ENCODE data around the gene SIRT3. TPM values are rescaled to one million over a fixed set of nuclear protein-coding genes. Genes with fewer than 3 reads are reported as not detected.
A peak's percentile ranks its signal among the peaks of the same experiment; 100 is the strongest.

The SIRT3 gene
- total RNA-seq, result 5.8 and 9.6 TPM in 2 replicates

DNA sequence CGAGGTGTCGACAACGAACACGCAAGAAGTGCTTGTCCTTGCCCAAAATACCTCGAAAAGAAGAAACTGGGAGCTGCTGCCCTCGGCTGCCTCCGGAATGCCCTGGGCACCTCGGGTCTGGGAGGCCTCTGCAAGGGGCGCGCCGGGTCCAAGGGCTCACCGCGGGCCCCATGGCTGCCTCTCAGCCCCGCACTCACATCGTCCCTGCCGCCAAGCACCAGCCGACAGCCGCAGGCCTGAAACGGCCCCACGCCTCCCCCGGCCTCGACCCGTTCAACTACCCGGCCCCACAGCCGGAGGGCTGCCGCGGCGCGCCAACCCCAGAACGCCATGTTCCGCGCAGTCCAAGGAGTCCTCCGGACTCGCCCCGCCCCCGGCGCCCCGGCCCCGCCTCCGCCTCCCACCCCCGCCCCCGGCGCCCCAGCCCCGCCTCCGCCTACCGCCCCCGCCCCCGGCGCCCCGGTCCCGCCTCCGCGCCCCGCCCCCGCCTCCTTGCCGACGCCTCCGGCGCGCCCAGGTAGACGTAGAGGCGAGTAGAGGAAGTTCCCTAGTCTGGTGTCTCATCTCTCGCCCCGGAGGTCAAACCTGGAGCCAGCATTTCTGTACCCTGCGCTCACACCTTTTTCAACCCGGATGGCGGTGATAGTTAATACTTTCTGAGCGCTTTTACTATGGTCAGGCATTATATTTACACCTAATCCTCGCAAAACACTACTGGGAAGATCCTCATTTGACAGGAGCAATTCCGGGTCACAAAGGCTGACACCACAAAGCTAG is at the start of gene SIRT3:
Gene SIRT3, minus strand, starts transcription at position 346 of the 777 bp plus-strand sequence. Its CDS starts 14 bp downstream, at position 332.
- DNase-seq (ENCODE audit: low read depth in 2 of 2), result peak; percentile 22 to 83

DNA sequence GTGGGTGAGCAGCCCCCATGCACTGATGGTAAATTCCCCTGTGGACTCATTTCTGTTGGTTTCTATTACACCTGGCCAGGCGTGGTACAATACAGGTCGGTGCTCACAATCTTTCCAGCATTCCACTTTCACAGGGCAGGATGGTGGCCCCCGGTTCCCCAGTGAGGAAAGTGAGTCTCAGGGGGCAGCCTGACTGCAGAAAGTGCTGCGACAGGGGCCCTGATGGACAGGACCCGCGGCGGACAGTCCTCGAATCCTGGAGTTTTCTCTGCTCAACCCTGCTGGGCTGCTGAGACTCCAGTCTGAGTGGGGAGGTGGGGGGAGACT is 49.7 kb upstream of the SIRT3 start:
- no peak for DNase-seq (ENCODE audit: low read depth in 2 of 2)

DNA sequence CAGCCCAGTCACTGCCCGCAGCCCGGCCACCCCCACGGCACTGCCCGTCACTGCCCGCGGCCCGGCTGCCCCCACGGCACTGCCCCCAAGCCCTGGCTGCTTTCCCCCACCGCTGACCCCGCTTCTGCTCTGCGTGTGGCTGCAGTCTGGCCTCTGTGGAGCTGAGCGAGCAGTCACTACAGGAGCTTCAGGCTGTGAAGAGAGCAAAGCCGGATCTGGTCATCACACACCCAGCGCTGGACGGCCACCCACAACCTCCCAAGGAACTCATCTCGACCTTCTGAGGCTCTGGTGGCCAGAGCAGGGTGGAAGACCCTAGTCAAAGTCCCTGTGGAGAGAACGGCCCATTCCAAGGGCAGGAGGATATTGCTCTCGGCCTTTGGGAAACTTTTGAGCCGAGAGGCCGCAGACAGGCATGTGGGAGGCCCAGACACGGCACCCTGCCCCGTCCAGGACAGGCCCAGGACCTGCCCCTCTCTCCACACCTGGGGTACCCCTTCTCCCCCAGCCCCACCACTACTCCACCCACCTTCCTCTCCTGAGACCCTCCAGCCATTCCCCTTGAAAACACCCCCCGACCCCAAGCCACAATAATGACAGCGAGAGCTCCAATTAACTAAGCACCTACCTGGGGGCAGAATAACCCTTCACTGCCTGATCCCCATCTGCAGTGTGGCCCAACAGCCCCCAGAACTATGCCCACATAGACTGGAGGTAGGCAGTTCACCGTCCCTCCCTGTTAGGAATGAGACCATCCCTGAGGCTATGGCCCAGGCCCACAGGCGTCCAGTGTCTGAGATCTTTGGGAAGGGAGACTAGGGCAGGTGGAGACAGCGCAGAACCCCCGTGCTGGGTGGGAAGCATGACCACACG is 49.1 kb upstream of the SIRT3 start:
- no peak for DNase-seq (ENCODE audit: low read depth in 2 of 2)

DNA sequence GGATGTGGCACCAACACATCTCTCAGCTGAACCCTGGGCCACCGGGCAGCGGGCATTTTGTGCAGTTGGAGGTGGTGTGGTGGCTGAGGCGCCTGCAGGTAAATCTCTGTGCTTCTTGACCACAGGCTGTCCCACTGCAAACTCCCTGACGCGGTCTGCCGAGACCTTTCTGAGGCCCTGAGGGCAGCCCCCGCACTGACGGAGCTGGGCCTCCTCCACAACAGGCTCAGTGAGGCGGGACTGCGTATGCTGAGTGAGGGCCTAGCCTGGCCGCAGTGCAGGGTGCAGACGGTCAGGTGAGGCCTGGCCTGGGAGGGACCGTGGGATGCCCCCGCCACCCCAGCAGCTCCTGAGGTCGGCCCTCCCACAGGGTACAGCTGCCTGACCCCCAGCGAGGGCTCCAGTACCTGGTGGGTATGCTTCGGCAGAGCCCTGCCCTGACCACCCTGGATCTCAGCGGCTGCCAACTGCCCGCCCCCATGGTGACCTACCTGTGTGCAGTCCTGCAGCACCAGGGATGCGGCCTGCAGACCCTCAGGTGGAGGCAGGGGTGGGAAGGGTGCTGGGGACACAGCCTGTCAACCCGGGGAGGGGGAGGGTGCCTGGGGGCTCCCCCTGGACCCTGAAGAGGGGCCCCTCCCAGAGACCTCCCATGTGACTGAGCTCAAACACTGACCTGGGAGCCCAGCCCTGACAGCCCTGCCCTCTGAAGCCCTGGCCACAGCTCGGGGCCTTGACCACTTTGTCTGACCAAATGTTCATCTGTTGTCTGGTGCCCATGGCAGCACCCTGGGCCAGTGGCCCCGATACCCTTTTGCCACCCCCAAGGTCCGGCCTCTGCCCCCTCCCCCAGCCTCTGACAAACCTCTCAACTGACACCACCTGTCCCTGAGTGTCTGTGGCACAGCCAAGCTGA is 48.2 kb upstream of the SIRT3 start:
- DNase-seq (ENCODE audit: low read depth in 2 of 2), result no peak

DNA sequence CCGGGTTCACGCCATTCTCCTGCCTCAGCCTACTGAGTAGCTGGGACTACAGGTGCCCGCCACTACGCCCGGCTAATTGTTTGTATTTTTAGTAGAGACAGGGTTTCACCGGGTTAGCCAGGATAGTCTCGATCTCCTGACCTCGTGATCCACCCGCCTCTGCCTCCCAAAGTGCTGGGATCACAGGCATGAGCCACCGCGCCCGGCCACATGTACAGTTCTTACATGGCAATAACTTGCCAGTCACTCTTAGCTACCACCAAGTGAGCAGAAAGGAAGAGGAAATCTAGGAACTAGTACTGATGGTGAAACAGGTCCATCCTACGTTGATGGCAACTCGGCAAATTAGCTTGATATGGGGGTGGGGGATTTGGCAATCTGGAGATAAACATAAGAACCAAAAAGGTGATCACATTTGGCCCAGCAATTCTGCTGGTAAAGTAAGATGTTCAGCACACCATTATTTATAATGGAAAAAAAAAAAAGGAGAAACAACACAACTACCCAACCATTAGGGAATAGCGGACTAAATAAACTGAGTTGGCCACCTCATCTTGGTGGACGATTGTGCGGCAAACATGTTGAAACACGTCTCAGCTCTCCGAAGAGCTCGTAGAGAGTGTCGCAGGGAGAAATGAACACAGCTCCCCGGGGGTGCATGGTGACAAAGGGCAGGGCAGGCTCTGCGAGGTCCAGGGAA is 47.4 kb upstream of the SIRT3 start:
- no peak for DNase-seq (ENCODE audit: low read depth in 2 of 2)

DNA sequence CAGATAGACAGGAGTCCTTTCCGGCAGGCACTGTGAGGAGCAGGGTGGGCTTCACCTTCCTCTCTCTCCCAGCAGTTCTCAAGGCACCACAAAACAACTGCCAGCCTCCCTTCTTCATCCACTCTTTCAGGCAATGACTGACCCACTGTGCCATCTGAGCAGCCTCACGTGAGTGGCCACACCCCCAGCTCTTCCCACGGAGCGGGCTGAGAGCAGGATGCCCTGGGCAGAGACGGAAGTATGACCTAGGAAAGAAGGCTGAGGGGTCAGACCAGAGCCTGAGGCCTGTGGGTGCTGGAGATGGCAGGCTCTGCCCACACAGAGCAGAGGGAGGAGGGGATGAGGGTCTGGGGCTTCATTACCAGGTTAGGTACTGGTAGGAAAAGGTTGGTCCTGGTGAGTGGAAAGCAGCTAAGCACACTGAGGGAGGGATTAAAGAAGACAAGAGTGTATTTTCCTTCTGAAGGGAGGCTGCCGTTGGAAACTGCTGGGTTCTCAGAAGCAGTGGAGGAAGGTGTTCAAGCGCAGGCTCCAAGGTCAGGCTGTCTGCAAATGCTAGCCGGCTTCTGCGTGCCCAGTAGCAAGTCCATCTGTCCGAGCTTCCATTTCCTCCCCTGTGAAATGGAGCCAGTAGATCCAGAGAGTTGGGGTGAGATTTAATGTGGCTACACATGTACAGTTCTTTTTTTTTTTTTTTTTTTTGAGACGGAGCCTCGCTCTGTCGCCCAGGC is 46.7 kb upstream of the SIRT3 start:
- DNase-seq (ENCODE audit: low read depth in 2 of 2), result no peak

DNA sequence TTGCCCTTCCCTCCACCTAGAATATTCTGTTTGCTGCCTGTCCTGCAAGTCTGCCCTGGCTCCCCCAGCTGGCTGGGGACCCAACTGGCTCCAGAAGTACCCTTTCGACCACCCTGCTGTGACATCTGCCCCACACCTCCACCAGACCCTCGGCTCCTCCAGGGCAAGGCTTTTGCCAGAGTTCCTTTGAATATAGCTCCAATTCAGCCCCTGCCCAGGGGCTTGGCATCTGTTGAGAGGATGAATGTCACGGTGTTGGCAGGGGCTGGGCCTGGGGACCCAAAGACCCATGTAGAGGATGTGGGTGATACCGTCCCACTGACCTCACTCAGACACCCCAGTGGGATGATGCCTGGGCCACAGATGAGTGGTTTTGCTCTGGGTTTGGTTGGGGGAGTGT is 46.0 kb upstream of the SIRT3 start:
- DNase-seq (ENCODE audit: low read depth in 2 of 2), result no peak

DNA sequence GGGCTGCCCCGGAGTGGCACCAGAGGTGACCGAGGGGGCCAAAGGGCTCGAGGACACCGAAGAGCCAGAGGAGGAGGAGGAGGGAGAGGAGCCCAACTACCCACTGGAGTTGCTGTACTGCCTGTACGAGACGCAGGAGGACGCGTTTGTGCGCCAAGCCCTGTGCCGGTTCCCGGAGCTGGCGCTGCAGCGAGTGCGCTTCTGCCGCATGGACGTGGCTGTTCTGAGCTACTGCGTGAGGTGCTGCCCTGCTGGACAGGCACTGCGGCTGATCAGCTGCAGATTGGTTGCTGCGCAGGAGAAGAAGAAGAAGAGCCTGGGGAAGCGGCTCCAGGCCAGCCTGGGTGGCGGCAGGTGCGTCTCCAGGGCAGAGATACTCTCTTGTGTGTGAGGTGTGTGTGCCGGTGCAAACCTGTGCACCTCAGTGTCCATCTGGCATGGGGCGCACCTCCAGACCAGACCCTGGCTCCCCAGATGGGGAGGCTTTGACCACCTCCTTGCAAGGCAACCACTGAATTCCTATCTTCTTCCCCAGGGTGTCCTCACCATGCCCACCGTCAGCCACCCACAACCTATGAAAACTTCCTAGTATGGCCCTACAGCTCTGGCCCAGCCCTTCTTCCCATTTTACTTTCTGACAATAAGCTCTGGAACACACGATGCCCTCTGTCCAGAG is 45.5 kb upstream of the SIRT3 start:
- DNase-seq (ENCODE audit: low read depth in 2 of 2), result no peak

DNA sequence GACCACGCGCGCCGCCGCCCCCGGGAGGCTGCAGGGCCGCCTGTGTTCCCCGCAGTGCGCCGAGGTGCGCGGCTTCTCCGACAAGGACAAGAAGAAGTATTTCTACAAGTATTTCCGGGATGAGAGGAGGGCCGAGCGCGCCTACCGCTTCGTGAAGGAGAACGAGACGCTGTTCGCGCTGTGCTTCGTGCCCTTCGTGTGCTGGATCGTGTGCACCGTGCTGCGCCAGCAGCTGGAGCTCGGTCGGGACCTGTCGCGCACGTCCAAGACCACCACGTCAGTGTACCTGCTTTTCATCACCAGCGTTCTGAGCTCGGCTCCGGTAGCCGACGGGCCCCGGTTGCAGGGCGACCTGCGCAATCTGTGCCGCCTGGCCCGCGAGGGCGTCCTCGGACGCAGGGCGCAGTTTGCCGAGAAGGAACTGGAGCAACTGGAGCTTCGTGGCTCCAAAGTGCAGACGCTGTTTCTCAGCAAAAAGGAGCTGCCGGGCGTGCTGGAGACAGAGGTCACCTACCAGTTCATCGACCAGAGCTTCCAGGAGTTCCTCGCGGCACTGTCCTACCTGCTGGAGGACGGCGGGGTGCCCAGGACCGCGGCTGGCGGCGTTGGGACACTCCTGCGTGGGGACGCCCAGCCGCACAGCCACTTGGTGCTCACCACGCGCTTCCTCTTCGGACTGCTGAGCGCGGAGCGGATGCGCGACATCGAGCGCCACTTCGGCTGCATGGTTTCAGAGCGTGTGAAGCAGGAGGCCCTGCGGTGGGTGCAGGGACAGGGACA is 44.8 kb upstream of the SIRT3 start:
- no peak for DNase-seq (ENCODE audit: low read depth in 2 of 2)

DNA sequence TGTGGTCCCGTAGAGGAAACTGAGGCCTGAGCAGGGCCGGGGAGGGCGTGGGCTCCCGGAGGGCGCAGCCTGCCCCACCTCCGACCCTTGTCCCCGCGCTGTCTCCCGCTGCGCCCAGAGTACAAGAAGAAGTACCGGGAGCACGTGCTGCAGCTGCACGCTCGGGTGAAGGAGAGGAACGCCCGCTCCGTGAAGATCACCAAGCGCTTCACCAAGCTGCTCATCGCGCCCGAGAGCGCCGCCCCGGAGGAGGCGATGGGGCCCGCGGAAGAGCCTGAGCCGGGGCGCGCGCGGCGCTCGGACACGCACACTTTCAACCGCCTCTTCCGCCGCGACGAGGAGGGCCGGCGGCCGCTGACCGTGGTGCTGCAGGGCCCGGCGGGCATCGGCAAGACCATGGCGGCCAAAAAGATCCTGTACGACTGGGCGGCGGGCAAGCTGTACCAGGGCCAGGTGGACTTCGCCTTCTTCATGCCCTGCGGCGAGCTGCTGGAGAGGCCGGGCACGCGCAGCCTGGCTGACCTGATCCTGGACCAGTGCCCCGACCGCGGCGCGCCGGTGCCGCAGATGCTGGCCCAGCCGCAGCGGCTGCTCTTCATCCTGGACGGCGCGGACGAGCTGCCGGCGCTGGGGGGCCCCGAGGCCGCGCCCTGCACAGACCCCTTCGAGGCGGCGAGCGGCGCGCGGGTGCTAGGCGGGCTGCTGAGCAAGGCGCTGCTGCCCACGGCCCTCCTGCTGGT is 44.0 kb upstream of the SIRT3 start:
- peak in 1 of 2 donors; percentile 33 for DNase-seq (ENCODE audit: low read depth in 2 of 2)

DNA sequence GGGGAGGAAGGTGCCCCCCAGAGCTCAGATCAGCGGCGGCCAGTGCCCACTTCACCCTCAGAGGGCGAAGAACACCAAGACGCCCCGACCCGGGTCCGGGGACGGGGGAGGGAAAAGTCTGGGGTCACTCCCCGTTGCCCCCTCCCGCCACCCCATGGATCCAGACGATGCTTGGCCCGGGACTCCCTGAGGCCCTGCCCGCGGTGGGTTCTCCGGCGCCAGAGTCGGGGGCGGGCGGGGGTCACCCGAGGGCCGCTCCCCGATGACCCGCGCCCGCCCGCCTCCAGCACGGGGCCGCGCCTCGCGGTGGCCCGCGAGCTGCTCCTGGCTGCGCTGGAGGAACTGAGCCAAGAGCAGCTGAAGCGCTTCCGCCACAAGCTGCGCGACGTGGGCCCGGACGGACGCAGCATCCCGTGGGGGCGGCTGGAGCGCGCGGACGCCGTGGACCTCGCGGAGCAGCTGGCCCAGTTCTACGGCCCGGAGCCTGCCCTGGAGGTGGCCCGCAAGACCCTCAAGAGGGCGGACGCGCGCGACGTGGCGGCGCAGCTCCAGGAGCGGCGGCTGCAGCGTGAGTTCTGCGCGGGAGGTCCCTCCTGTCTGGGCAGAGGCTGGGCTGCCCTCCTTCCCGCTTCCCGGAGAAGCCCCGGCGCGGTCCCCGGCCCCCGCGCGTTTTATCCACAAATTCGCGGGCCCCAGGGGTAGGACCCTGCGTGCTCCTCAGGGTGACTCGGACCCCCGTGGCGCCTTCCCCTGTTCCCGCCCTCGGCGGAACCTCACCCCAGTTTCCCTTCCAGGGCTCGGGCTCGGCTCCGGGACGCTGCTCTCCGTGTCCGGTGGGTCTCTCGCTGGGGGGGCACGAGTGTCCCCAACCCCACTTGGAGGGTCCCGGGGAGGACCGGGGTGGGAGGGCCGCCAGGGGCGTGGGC is 43.2 kb upstream of the SIRT3 start:
- no peak for DNase-seq (ENCODE audit: low read depth in 2 of 2)

DNA sequence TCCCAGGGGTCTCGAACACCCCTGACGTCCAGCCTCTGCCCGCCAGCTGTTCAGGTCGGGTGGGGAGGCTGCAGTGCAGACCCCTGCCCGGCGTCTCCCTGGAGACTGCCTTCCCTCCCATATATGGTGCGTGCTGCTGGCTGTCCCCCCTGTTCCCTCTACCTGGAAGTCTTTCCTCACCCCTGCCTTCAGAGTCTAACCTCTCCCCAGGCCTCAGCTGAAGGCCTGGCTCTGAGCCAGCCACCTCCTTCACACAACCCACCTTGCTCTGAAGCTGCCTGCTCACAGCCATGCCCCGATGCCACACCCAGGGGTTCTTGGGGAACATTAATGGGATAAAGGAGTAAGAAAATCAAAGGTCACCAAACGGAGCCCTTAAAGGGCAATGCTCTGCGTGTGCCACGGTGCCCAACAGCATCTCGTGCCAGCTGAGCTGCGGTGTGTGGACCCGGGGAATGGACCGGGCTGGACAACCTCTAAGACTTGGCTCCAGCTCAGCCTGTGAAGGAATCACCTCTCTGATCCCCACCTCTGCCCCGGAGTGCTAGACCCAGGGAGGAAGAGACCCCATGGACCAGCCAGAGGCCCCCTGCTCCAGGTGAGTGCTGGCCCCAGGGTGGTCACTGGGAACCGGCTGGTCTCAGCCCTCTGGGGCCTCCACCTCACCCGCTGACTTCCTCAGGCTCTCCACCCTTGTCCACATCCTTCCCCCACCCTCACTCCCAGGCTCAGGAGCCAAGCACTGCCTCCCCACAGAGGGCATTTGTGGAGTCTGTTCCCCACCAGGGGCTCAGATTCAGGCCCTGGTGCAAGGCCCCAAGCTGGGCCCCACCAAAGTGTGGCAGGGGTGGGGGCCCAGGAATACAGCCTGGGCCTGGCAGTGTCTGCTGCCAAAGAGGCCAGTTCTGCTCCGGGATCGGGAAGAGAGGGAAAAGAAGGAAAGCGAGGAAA is 42.1 kb upstream of the SIRT3 start, which contains the start of gene NLRP6:
Gene NLRP6, plus strand, starts transcription at position 407 of the 951 bp plus-strand sequence. Its CDS starts 163 bp downstream, at position 570.
- DNase-seq (ENCODE audit: low read depth in 2 of 2), result no peak

DNA sequence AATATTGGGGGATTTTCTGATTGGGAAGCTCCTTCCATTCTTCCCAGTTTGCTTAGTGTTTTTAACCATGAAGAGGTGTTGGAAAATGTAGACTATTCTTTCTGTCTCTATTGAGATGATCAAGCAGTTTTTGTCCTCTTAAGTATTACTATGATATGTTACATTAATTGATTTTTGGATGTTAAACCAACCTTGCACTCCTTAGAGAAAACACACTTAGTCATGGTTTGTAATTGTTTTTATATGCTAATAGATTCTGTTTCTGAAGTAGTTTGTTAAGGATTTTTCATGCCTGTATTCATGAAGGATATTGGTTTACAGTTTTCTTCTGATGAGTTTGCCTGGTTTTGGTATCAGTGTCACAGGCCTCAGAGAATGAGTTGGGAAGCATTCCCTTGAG is 40.1 kb upstream of the SIRT3 start:
- no peak for DNase-seq (ENCODE audit: low read depth in 2 of 2)

DNA sequence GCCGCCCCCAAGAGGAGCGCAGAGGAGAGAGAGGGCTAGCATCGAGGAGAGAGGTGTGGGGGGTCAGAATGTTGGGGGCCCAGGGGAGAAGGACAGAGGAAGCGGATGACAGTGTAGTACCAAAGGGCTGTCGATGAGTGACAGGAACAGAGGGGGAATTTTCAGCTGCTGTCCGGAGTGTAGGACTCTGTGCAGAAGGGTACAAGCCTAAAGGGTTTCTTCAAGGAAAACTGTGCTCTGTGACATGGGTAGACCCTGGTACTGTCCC is 36.7 kb upstream of the SIRT3 start:
- no peak for DNase-seq (ENCODE audit: low read depth in 2 of 2)

DNA sequence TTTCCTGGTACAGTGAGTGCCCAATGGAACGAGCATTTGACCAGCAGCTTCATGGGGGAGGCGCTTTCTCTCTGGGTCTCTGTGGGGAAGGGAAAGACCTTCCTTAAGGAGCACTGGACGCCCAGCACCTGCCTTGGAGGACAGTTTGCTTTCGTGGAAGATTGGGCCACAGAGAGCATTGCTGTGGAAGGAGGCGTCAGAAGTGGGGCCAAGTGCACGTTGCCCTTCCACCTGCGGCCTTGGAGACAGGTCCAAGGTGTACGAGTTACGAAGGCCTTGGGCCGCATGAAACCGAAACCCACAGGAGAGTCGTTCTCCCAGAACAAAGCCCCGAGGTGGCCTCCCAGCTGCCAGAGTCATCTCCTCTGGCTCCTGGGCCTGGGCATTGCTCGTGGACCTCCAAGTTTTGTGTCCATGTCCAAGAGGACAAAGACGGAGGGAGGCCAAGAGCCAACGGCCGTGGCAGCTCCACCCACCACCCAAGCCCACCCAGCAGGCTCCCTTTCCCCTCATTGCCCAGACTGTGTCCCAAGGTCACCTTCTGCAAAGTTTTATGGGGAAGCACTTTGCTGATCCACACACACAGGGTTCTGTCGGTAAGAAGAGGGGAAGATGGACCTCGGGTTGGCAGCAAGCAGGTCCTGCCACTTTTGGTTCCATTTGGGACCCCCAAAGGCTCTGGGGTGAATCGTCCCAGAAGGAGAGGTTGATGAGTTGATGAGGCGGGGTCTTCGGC is 36.2 kb upstream of the SIRT3 start:
- no peak for DNase-seq (ENCODE audit: low read depth in 2 of 2)

DNA sequence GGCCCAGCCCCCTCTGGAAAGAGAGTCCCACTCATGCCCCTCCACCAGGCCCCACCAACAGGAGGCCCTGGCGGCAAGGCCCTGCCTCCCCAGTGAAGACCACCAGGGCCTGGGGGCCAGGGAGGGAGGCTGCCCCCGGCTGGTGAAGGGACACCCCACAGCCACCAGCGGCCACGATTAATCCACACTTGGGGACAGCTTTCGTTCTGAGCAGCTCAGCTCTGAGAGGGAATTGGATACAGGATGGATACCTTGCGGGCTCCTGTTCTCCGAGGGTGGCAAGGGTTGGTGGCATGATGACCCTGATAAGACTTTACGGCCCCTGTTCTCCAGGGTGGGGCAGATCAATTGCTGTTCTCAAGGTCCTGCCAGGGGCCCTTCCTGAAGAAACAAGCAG is 35.2 kb upstream of the SIRT3 start:
- no peak for DNase-seq (ENCODE audit: low read depth in 2 of 2)

Data from dermis microvascular lymphatic vessel endothelial cell (primary cell).